Right renal cortex interstitium (tissue), 3 donors: ENCODE measurements around the gene HLF. TPM values are rescaled to one million over a fixed set of nuclear protein-coding genes. Genes with fewer than 3 reads are reported as not detected.

Source experiments
- DNase-seq, 3 donors: peaks; one replicate each; pipeline ENCODE4 v3.0.0-alpha.2; 2013; ENCODE audit warnings: low read depth in 3 of 3, low spot score in 2 of 3
- polyA plus RNA-seq, 3 donors: library from polyadenylated mRNA; unstranded; fragments of 120-200 nt; gene quantifications; one replicate each; pipeline ENCODE4 v1.2.1, GENCODE V29; 2013; ENCODE audit not compliant: insufficient read length in 3 of 3

Gene HLF
- polyA plus RNA-seq, 3 donors = 5.1 to 5.6 (median 5.5) TPM

DNA sequence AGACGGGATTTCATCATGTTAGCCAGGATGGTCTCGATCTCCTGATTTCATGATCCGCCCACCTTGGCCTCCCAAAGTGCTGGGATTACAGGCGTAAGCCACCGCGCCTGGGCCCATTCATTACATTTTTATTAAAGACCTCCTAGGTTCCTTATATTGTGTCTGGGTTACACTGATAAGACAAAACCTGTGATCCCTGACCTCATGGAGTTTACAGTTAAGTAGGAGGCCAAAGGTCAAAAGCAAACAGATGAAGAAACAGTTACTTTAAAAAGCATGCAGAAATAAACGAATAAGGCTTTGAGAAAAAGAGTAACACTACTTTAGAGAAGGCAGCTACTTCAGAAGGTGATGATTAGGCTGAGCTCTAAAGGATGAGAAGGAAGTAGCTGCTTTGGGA lies 14.9 kb upstream of the HLF start:
- DNase-seq = no peak

DNA sequence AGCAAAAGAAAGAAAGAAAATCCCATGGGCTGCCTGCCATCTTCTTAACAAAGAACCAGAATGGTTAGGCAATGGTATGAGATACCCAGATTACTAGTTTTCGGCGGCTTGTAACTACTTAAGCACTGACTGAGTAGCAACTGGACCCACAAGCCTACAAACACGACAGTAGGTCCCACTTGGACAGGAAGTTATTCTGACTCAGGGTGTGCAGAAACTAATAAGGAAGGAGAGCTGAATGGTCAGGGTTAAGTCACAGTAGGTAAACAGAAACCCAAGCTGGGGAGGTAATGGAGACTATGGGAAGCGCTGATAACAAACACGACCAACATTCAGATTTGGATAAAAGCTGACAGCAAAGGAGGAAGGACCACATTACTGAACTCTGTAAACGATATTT lies 10.4 kb upstream of the HLF start:
- no peak for DNase-seq

GRCh38 chr17:55258578-55259135 lies 6.1 kb upstream of the HLF start:
- DNase-seq = no peak

DNA sequence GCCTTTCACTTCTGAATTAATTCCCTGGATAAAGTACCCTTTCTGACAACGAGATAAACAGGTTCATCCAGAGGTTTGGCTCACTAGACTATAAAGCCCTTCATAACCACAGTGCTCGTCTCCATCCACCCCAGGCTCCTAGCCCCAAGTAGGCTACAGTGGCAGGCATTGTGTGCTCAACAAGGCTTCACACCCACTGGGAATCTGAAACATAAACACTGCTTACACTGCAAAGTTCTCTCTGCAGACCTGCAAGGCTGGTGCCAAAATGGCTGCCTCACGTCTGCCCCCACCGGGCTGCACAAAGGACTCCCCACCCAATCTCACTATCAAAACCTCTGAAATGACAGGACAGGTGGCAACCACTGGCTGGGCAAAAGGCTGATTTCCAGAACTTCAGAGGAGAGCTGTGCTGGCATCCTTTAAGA lies 5.1 kb upstream of the HLF start:
- no peak for DNase-seq

DNA sequence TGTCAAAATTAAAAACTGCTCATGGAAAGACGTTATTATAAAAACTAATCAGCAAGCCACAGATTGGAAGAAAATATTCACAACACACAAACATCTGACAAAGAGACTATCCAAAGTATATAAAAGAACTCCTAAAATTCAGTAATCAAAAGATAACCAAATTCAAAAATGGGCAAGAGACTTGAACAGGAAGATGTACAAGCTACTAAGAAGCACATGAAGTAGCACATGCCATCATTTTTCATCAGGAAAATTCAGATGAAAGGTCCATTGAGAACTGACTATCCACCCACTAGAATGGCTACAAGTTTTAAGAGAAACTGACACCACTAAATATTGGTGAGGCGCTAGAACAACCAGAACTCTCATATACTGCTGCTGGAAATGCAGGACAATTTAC lies 3.4 kb upstream of the HLF start:
- no peak for DNase-seq

GRCh38 chr17:55263569-55264277 lies 1.0 kb upstream of the HLF start:
- no peak for DNase-seq

DNA sequence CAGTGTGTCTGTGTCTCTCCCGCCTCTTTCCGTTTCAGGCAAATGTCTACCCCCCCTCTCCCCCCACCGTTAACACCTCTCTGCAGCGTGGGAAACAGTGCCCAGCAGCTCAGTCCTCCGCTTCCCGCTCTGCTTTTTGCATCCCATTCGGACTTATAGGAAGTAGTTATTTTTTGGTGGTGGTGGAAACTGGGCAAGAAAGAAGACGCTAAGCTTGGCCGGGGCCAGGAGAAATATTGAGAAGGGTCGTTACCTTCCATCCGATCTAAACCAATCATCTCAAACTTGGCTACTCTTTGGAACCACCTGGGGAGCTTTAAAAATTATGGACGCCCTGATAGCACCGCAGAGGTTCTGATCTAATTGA lies 499 bp upstream of the HLF start:
- DNase-seq = no peak

- DNase-seq = no peak
Observed at GRCh38 chr17:55265311-55266021, 706 bp downstream of the HLF start.

GRCh38 chr17:55266051-55266957 lies 1.5 kb downstream of the HLF start:
- no peak for DNase-seq

DNA sequence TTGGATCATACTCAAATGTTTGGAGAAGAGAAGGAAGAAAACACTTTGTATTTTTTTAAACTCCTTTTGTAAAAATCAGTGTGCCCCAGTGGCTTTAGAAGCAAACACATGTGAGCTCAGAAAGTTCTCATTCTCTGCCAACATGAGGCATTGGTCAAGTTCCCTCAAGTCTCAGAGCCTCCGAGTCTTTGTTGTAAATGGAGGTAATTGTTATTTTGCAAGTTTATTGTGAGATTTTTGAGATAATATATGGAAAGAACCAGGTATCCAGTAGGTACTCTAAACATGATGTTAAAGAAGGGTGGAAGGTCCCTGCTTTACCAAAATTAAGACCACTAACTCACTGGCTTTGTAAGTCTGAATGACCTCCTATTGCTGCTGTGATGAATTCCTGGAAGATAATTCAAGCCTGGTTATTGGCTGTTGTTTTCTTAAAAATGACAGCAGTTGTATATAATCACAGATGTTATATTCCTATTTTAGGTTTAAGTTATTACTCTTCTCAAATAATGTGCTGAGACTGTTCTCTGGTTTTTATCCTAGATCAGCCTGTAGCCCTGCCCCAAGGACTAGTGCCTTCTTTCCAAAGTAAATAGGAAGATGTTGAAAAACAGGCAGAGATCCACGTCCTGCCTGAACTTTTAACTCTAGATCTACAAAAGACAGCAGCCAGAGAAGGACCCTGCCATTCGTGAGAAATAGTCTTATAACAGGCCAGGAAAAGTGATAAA lies 2.4 kb downstream of the HLF start:
- no peak for DNase-seq

GRCh38 chr17:55267777-55268648 lies 3.3 kb downstream of the HLF start:
- DNase-seq = no peak

GRCh38 chr17:55268649-55269480 lies 4.1 kb downstream of the HLF start:
- no peak for DNase-seq

- DNase-seq = no peak
Observed at GRCh38 chr17:55269894-55270293, 5.1 kb downstream of the HLF start.

DNA sequence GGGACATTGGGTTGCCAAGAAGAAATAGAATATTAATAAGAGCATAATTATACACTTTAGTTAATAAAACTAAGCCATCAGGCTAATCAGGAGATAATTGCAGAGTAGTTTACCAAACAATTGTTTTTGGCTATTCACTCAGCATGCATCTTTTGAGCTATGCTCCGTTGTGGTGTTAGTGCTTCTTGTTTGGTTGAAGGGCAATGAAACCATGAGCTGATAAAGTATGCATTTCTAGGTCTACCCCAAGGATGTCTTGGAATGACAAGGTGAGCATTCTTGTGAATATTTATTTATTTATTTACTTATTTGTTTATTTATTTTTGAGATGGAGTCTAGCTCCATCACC lies 6.4 kb downstream of the HLF start:
- no peak for DNase-seq

- no peak for DNase-seq
Observed at GRCh38 chr17:55271958-55272710, 7.4 kb downstream of the HLF start.

- no peak for DNase-seq
Observed at GRCh38 chr17:55272711-55273578, 8.2 kb downstream of the HLF start.
